Measurements from ENCODE around the gene ULBP1.

- no peak for TF ChIP-seq CTCF (conservative IDR thresholded peaks at IDR 0.05 in 1 of 2, IDR thresholded peaks at IDR 0.05 in 1 of 2; ENCODE audit: extremely low read depth in 1 of 2, insufficient read depth in 1 of 2, low read depth in 1 of 2, low read length in 2 of 2)
- no peak for TF ChIP-seq EZH2 (IDR thresholded peaks at IDR 0.05; ENCODE audit: borderline replicate concordance, low read length)
Measured at GRCh38 chr6:149919834-149920225, 43.9 kb upstream of the ULBP1 start.
